Right kidney (tissue), 1 donor: ENCODE measurements around the gene SEPTIN2.
"Not testable (repeated sequence)": the region's sequence is repeated elsewhere in the genome, so short reads cannot be mapped to it uniquely, and the experiment has no call there.

Experiments used
- DNase-seq: peaks from one replicate; pipeline ENCODE4 v3.0.0-alpha.2; 2016

The SEPTIN2 gene

GRCh38 chr2:241312082-241312481 is 3.6 kb upstream of the SEPTIN2 start:
- no peak for DNase-seq

GRCh38 chr2:241313543-241314095 is 2.1 kb upstream of the SEPTIN2 start:
- no peak for DNase-seq

GRCh38 chr2:241314226-241315092 is 1.3 kb upstream of the SEPTIN2 start:
- DNase-seq, result no peak

- peak; percentile 99 for DNase-seq
Measured at GRCh38 chr2:241315093-241315878, 439 bp upstream of the SEPTIN2 start, which contains the start of gene HDLBP. Gene HDLBP, minus strand, starts transcription at chr2:241315672. Its CDS starts 48,803 bp downstream, at chr2:241266869.

GRCh38 chr2:241316825-241317224 is 1.1 kb downstream of the SEPTIN2 start:
- DNase-seq, result no peak

GRCh38 chr2:241317391-241317790 is 1.7 kb downstream of the SEPTIN2 start:
- no peak for DNase-seq

- DNase-seq, result not testable (repeated sequence)
Measured at GRCh38 chr2:241318830-241319229, 3.1 kb downstream of the SEPTIN2 start.

GRCh38 chr2:241320394-241320793 is 4.7 kb downstream of the SEPTIN2 start:
- DNase-seq, result no peak

- DNase-seq, result no peak
Measured at GRCh38 chr2:241321033-241321432, 5.3 kb downstream of the SEPTIN2 start.

- DNase-seq, result no peak
Measured at GRCh38 chr2:241321886-241322285, 6.2 kb downstream of the SEPTIN2 start.

GRCh38 chr2:241323778-241324177 is 8.1 kb downstream of the SEPTIN2 start:
- no peak for DNase-seq

GRCh38 chr2:241324775-241325174 is 9.1 kb downstream of the SEPTIN2 start:
- DNase-seq, result no peak

- no peak for DNase-seq
Measured at GRCh38 chr2:241325257-241325656, 9.5 kb downstream of the SEPTIN2 start.

GRCh38 chr2:241329669-241330615 is 14.2 kb downstream of the SEPTIN2 start:
- no peak for DNase-seq

GRCh38 chr2:241330616-241330981 is 14.9 kb downstream of the SEPTIN2 start:
- DNase-seq, result no peak

GRCh38 chr2:241334813-241335212 is 19.1 kb downstream of the SEPTIN2 start:
- DNase-seq, result no peak

- DNase-seq, result no peak
Measured at GRCh38 chr2:241339839-241340630, 24.3 kb downstream of the SEPTIN2 start.

GRCh38 chr2:241340631-241341163 is 25.0 kb downstream of the SEPTIN2 start:
- no peak for DNase-seq

GRCh38 chr2:241344925-241345651 is 29.4 kb downstream of the SEPTIN2 start:
- DNase-seq, result no peak

GRCh38 chr2:241349941-241350340 is 34.2 kb downstream of the SEPTIN2 start:
- no peak for DNase-seq
